ENCODE data around the gene MASP1.

MASP1 gene, protein sequence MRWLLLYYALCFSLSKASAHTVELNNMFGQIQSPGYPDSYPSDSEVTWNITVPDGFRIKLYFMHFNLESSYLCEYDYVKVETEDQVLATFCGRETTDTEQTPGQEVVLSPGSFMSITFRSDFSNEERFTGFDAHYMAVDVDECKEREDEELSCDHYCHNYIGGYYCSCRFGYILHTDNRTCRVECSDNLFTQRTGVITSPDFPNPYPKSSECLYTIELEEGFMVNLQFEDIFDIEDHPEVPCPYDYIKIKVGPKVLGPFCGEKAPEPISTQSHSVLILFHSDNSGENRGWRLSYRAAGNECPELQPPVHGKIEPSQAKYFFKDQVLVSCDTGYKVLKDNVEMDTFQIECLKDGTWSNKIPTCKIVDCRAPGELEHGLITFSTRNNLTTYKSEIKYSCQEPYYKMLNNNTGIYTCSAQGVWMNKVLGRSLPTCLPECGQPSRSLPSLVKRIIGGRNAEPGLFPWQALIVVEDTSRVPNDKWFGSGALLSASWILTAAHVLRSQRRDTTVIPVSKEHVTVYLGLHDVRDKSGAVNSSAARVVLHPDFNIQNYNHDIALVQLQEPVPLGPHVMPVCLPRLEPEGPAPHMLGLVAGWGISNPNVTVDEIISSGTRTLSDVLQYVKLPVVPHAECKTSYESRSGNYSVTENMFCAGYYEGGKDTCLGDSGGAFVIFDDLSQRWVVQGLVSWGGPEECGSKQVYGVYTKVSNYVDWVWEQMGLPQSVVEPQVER

DNA sequence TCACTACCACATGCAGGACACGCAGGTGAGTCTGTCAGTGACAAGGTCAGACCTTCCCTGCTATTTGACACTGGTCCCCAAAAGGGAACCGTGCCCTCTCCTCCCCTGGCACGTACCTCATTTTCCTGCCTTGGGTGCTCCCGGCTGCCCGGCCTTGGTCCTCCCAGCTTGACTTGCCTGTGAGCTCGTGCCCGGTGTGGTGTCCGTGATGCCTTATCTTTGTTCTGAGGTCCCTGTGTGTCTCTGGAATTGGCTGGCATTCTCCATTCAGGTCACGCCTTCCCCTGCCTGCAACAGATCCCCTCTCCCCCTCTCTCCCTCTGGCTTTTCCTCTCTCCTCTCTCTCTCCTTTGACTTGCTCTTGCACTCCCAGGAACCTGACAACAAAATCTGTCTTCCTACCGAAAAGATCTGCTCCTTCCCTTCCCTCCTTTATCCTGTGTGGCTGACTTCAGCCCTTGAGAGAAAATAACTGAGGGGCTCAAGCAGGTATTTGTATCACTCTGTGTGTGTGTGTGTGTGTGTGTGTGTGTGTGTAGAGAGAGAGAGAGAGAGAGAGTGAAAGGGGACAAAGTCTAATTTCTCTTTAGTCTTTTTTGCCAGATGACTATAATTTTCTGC lies at the start of gene MASP1:
Gene MASP1, minus strand, starts transcription at position 226 of the 621 bp plus-strand sequence. Its CDS starts 105 bp downstream, at position 121.
- Histone ChIP-seq H3K79me2 (ENCODE audit: insufficient read depth, low read depth) (no peaks in the 10 kb centered on the region), H4K20me1 (ENCODE audit: insufficient read depth) (no peaks in the 10 kb centered on the region), H3K4me3 (IDR thresholded peaks at IDR 0.05; ENCODE audit: insufficient read depth, low read depth, low read length) (no peak within 1 kb of the TSS), H3K27me3 (ENCODE audit: insufficient read depth, low read depth) (no peaks in the 10 kb centered on the region), H3K36me3 (ENCODE audit: insufficient read depth) (no peaks in the 10 kb centered on the region), H3K4me2 (no peak within 1 kb of the TSS), H3K27ac (no peak within 1 kb of the TSS), H3K9ac (no peak within 1 kb of the TSS), H2AFZ (ENCODE audit: low read depth) (no peak within 1 kb of the TSS), H3K4me1 (ENCODE audit: low read depth, poor library complexity, severe bottlenecking) (no peaks in the 10 kb centered on the region)
- TF ChIP-seq, protein P1, sequence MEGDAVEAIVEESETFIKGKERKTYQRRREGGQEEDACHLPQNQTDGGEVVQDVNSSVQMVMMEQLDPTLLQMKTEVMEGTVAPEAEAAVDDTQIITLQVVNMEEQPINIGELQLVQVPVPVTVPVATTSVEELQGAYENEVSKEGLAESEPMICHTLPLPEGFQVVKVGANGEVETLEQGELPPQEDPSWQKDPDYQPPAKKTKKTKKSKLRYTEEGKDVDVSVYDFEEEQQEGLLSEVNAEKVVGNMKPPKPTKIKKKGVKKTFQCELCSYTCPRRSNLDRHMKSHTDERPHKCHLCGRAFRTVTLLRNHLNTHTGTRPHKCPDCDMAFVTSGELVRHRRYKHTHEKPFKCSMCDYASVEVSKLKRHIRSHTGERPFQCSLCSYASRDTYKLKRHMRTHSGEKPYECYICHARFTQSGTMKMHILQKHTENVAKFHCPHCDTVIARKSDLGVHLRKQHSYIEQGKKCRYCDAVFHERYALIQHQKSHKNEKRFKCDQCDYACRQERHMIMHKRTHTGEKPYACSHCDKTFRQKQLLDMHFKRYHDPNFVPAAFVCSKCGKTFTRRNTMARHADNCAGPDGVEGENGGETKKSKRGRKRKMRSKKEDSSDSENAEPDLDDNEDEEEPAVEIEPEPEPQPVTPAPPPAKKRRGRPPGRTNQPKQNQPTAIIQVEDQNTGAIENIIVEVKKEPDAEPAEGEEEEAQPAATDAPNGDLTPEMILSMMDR (conservative IDR thresholded peaks at IDR 0.05; ENCODE audit: low read depth, low read length), result no peak

DNA sequence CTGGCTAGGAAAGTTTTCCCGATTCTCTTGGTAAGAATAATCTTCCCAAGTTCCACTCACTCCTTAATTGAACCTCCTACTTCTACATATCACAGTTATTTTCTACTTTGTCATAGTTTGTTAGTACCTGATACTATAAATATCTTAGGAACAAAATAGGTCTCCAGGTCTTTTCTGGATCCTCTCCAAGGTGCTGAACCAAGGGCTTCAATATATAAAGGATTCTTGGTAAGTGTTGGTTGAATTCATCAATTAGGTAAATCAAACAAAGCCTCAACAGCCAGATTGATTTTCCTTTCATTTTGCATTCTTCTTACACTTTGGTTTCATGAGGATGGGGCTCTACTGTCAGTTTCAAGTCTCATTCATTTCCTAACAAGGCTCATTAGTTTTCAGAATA lies 49.0 kb upstream of the MASP1 start:
- Histone ChIP-seq H3K79me2 (ENCODE audit: insufficient read depth, low read depth) (no peaks in the 10 kb centered on the region), H2AFZ (ENCODE audit: low read depth) (no peak overlapping the region), H3K36me3 (ENCODE audit: insufficient read depth) (no peaks in the 10 kb centered on the region), H3K27ac (no peak overlapping the region), H3K4me2 (no peak overlapping the region), H3K9ac (no peak overlapping the region), H4K20me1 (ENCODE audit: insufficient read depth) (no peaks in the 10 kb centered on the region), H3K27me3 (ENCODE audit: insufficient read depth, low read depth) (no peaks in the 10 kb centered on the region), H3K4me3 (IDR thresholded peaks at IDR 0.05; ENCODE audit: insufficient read depth, low read depth, low read length) (no peak overlapping the region), H3K4me1 (ENCODE audit: low read depth, poor library complexity, severe bottlenecking) (no peaks in the 10 kb centered on the region)
- TF ChIP-seq, protein P1 (conservative IDR thresholded peaks at IDR 0.05; ENCODE audit: low read depth, low read length), result no peak

DNA sequence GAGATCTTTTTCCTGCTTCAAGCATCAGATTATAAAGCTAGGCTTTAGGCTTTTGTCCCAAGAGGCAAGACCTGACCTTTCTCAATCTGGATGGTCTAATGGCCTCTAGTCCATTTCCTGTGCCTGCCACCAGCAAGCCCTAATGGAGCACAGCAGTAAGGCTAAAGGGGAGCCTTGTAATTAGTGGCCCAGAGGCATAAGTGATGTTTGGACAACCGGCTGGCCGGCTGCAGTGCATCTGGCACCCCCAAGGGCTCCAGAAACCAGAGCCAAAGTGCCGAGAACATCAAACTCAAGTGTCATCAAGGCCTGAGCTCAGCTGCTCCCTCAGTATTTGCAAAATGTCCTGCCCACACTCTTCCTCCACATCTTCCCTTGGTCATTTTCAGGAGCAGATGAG lies 44.8 kb upstream of the MASP1 start:
- no peaks in the 10 kb centered on the region for H3K36me3 ChIP-seq (ENCODE audit: insufficient read depth)
- no peaks in the 10 kb centered on the region for H3K4me1 ChIP-seq (ENCODE audit: low read depth, poor library complexity, severe bottlenecking)
- H3K4me2 ChIP-seq, result no peak overlapping the region
- no peaks in the 10 kb centered on the region for H3K79me2 ChIP-seq (ENCODE audit: insufficient read depth, low read depth)
- H3K27me3 ChIP-seq (ENCODE audit: insufficient read depth, low read depth), result no peaks in the 10 kb centered on the region
- no peaks in the 10 kb centered on the region for H4K20me1 ChIP-seq (ENCODE audit: insufficient read depth)
- TF ChIP-seq, protein P1 (conservative IDR thresholded peaks at IDR 0.05; ENCODE audit: low read depth, low read length), result no peak
- no peak overlapping the region for H2AFZ ChIP-seq (ENCODE audit: low read depth)
- no peak overlapping the region for H3K27ac ChIP-seq
- H3K9ac ChIP-seq, result no peak overlapping the region
- no peak overlapping the region for H3K4me3 ChIP-seq (IDR thresholded peaks at IDR 0.05; ENCODE audit: insufficient read depth, low read depth, low read length)

DNA sequence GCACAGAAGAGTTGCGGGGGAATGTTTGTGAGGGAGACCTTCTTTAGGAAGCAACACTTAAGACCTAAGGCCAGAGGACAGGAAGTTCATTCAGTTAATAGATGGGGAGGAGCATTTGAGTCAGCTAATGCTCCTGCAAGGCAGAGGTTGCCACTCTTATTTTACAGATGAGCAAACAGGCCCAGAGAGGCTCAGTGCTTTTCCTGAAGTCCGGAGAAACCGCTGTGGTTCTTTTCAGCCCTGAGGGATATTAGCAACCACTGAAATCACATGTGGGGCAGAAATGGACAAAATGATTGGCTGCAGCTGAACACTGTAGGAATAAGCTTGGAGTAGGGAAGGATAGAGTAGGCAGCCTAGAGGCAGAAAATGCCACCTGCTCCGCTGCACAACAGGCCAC lies 43.4 kb upstream of the MASP1 start:
- TF ChIP-seq, protein P1 (conservative IDR thresholded peaks at IDR 0.05; ENCODE audit: low read depth, low read length), result no peak
- no peak overlapping the region for H3K9ac ChIP-seq
- no peak overlapping the region for H3K27ac ChIP-seq
- H3K27me3 ChIP-seq (ENCODE audit: insufficient read depth, low read depth), result no peaks in the 10 kb centered on the region
- no peak overlapping the region for H3K4me2 ChIP-seq
- no peaks in the 10 kb centered on the region for H3K36me3 ChIP-seq (ENCODE audit: insufficient read depth)
- H4K20me1 ChIP-seq (ENCODE audit: insufficient read depth), result no peaks in the 10 kb centered on the region
- no peaks in the 10 kb centered on the region for H3K4me1 ChIP-seq (ENCODE audit: low read depth, poor library complexity, severe bottlenecking)
- H3K79me2 ChIP-seq (ENCODE audit: insufficient read depth, low read depth), result no peaks in the 10 kb centered on the region
- H2AFZ ChIP-seq (ENCODE audit: low read depth), result no peak overlapping the region
- H3K4me3 ChIP-seq (IDR thresholded peaks at IDR 0.05; ENCODE audit: insufficient read depth, low read depth, low read length), result no peak overlapping the region

All from KMS-11 (cell line).